C4-2B (cell line): ENCODE results near the gene CIC.

Source experiments
- H3K27ac ChIP-seq: fragments of 450-650 bp; 2 replicates; pipeline ENCODE4 v1.5.1; 2017
- ZFX ChIP-seq: fragments of 450-650 bp; IDR thresholded peaks from 2 replicates; pipeline ENCODE4 v1.6.1; 2017
- TF ChIP-seq, protein P1 (sequence below): fragments of 450-650 bp; conservative IDR thresholded peaks from 2 replicates; pipeline ENCODE4 v1.5.1; 2017; ENCODE audit warnings: mild to moderate bottlenecking

The CIC gene

GRCh38 chr19:42228641-42229040 lies 40.4 kb upstream of the CIC start:
- H3K27ac ChIP-seq = no peak overlapping the region
- TF ChIP-seq, protein P1, sequence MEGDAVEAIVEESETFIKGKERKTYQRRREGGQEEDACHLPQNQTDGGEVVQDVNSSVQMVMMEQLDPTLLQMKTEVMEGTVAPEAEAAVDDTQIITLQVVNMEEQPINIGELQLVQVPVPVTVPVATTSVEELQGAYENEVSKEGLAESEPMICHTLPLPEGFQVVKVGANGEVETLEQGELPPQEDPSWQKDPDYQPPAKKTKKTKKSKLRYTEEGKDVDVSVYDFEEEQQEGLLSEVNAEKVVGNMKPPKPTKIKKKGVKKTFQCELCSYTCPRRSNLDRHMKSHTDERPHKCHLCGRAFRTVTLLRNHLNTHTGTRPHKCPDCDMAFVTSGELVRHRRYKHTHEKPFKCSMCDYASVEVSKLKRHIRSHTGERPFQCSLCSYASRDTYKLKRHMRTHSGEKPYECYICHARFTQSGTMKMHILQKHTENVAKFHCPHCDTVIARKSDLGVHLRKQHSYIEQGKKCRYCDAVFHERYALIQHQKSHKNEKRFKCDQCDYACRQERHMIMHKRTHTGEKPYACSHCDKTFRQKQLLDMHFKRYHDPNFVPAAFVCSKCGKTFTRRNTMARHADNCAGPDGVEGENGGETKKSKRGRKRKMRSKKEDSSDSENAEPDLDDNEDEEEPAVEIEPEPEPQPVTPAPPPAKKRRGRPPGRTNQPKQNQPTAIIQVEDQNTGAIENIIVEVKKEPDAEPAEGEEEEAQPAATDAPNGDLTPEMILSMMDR = no peak
- TF ChIP-seq ZFX = no peak

DNA sequence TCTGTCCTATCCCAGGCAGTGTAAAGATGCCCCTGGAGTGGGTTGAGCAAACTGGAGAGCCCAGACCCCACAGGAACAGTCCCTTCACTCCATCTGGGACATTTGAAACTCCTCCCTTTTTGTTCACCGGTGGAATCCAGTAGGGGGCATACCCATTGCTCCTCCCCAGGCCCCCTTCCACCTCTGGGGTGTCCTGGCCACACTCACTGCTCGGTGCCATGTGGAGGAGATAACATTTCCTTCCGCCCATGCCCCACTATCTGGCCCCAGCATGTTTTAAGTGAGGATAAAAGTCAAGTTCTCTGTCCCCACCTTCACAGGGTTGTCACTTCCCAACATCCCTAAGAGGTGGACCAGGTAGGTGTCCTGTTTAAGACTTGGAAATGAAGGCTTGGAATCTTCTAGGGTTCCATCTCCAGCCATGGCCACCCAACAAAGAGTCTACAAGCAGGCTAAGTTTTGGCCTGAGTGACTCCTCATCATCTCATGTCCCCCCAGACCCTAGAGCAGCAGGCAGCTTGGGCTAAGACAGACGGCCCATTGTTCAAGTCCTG lies 39.7 kb upstream of the CIC start:
- H3K27ac ChIP-seq = no peak overlapping the region

GRCh38 chr19:42229855-42230351 lies 39.1 kb upstream of the CIC start:
- no peak for TF ChIP-seq ZFX
- TF ChIP-seq, protein P1 = no peak
- H3K27ac ChIP-seq = no peak overlapping the region

More for the DNA sequence above, 39.7 kb upstream of the CIC start:
- TF ChIP-seq, protein P1 = no peak
- no peak for TF ChIP-seq ZFX

DNA sequence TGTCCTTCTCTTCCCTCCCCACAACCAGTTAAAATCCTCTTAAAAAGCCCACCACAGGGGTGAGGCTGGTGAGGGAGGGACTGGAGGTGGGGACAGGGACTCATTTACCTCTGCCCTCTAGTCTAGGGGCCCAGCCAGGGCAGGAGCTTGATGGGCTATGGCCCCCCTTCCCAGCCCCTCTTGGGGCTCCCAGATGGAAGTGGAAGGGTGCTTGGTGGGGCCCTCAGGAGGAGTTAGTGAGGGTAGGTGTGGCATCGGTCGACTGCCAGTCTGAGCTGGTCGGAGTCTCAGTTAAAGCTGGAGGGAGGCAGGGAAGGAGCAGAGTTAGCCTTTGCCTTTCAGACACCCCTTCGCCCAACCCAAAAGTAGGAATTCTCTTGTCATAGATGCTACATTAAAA lies 38.5 kb upstream of the CIC start:
- H3K27ac ChIP-seq = no peak overlapping the region
- TF ChIP-seq ZFX = no peak
- TF ChIP-seq, protein P1 = no peak

DNA sequence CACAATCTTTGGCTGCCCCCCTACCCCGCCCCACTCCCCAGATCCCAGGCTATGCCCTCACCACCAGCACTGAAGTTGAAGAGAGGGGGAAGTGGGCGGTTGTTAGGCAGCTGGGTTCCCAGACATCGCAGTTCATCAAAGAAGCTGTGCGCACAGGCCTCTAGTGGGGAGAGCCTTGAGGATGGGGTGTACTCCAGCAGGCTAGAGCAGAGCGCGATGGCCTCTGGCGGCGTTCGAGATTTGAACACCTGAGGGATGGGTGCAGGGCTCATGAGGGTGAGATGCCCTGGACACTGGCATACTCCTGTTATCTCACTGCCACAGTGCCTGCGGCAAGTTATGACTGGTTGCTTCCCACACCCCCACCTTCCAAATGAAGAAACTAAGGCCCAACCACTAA lies 36.6 kb upstream of the CIC start:
- no peak for TF ChIP-seq ZFX
- TF ChIP-seq, protein P1 = no peak
- H3K27ac ChIP-seq = no peak overlapping the region

DNA sequence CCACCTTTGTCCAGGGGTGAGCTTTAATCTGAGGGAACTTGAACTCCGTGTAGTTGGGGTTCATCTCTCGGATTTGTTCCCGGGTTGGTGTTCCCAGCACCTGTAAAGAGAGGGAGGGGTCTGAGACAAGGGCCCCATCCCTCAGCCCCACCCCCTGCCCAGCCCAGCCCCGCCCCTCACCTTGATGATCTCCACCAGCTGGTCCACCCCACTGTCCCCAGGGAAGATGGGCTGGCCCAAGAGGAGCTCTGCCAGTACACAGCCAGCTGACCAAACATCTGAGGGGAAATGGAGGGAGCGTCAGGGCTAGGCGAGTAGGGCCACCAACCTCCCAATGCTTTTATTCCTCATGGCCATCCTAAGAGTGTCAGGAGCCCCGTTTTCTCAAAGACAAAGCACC lies 35.9 kb upstream of the CIC start:
- TF ChIP-seq ZFX = no peak
- TF ChIP-seq, protein P1 = no peak
- H3K27ac ChIP-seq = no peak overlapping the region

GRCh38 chr19:42233678-42234292 lies 35.3 kb upstream of the CIC start:
- TF ChIP-seq, protein P1 = no peak
- TF ChIP-seq ZFX = no peak
- H3K27ac ChIP-seq = no peak overlapping the region
